Astrocyte (in vitro differentiated cells and primary cell): ENCODE data around the gene POU2F1. TPM values are rescaled to one million over a fixed set of nuclear protein-coding genes. Genes with fewer than 3 reads are reported as not detected.

Experiments used
- DNase-seq: peaks from one replicate; pipeline ENCODE4 v3.0.0-alpha.2; 2010; ENCODE audit warnings: low read depth
- FAIRE-seq: peaks from 2 replicates; lab custom pipeline; 2011; peaks lifted over from hg19 to GRCh38; lab: Jason Lieb, UNC
- H2AFZ ChIP-seq: 2 replicates; pipeline ENCODE4 v1.6.0; 2012; ENCODE audit warnings: low read depth, low read length, inconsistent platforms
- H3K27ac ChIP-seq: 2 replicates; pipeline ENCODE4 v1.5.1; 2011; ENCODE audit warnings: low read depth, low read length, inconsistent platforms
- H3K27me3 ChIP-seq: 2 replicates; pipeline ENCODE4 v1.6.0; 2011; ENCODE audit warnings: low read length, inconsistent platforms; ENCODE audit not compliant: insufficient read depth
- H3K36me3 ChIP-seq: 2 replicates; pipeline ENCODE4 v1.5.1; 2011; ENCODE audit warnings: low read length, inconsistent platforms; ENCODE audit not compliant: insufficient read depth
- H3K4me1 ChIP-seq: 2 replicates; pipeline ENCODE4 v1.5.1; 2011; ENCODE audit warnings: low read length, inconsistent platforms; ENCODE audit not compliant: insufficient read depth
- H3K4me2 ChIP-seq: 2 replicates; pipeline ENCODE4 v1.6.0; 2012; ENCODE audit warnings: low read length, inconsistent platforms
- H3K4me3 ChIP-seq: 2 replicates; pipeline ENCODE4 v1.5.1; 2011; ENCODE audit warnings: low read depth, mild to moderate bottlenecking, low read length, inconsistent platforms; ENCODE audit not compliant: insufficient read depth
- H3K79me2 ChIP-seq: 2 replicates; pipeline ENCODE4 v1.6.0; 2012; ENCODE audit warnings: mild to moderate bottlenecking, low read length, inconsistent platforms; ENCODE audit not compliant: insufficient read depth
- H3K9ac ChIP-seq: 2 replicates; pipeline ENCODE4 v1.6.0; 2012; ENCODE audit warnings: mild to moderate bottlenecking, low read length, inconsistent platforms
- H3K9me3 ChIP-seq: 2 replicates; pipeline ENCODE4 v1.5.1; 2012; ENCODE audit warnings: low read depth, mild to moderate bottlenecking, low read length, inconsistent platforms; ENCODE audit not compliant: insufficient read depth
- H4K20me1 ChIP-seq: 2 replicates; pipeline ENCODE4 v1.6.0; 2012; ENCODE audit warnings: low read length, inconsistent platforms; ENCODE audit not compliant: insufficient read depth
- H3K27ac Mint-ChIP-seq: one replicate; pipeline ENCODE4 v1.8.0; 2021; ENCODE audit warnings: mild to moderate bottlenecking, mixed read lengths; ENCODE audit not compliant: unreplicated experiment
- H3K27me3 Mint-ChIP-seq: one replicate; pipeline ENCODE4 v1.8.0; 2021; ENCODE audit warnings: low read depth, mixed read lengths; ENCODE audit not compliant: unreplicated experiment
- H3K36me3 Mint-ChIP-seq: one replicate; pipeline ENCODE4 v1.8.0; 2021; ENCODE audit warnings: low read depth, mixed read lengths; ENCODE audit not compliant: unreplicated experiment
- H3K4me1 Mint-ChIP-seq: one replicate; pipeline ENCODE4 v1.8.0; 2021; ENCODE audit warnings: low read depth, mixed read lengths; ENCODE audit not compliant: unreplicated experiment
- H3K4me3 Mint-ChIP-seq: one replicate; pipeline ENCODE4 v1.8.0; 2021; ENCODE audit warnings: mild to moderate bottlenecking, moderate library complexity, mixed read lengths; ENCODE audit not compliant: unreplicated experiment
- H3K9me3 Mint-ChIP-seq: one replicate; pipeline ENCODE4 v1.8.0; 2021; ENCODE audit warnings: mild to moderate bottlenecking, mixed read lengths; ENCODE audit not compliant: unreplicated experiment
- EZH2 ChIP-seq: IDR thresholded peaks from 2 replicates; pipeline ENCODE4 v1.6.1; 2012; ENCODE audit warnings: mild to moderate bottlenecking, low read length, inconsistent platforms; ENCODE audit not compliant: insufficient read depth
- total RNA-seq: library from RNA; stranded (reverse); gene quantifications from 2 replicates; pipeline ENCODE4 v1.2.1, GENCODE V29; 2021
- TF ChIP-seq, protein P1 (sequence below): IDR thresholded peaks from 2 replicates; pipeline ENCODE4 v1.5.1; 2011; ENCODE audit warnings: low read depth, mild to moderate bottlenecking, inconsistent platforms, low read length, moderate library complexity; ENCODE audit not compliant: insufficient read depth

The POU2F1 gene
- total RNA-seq, 1 donor from 2014 or later, result 21.7 TPM

DNA sequence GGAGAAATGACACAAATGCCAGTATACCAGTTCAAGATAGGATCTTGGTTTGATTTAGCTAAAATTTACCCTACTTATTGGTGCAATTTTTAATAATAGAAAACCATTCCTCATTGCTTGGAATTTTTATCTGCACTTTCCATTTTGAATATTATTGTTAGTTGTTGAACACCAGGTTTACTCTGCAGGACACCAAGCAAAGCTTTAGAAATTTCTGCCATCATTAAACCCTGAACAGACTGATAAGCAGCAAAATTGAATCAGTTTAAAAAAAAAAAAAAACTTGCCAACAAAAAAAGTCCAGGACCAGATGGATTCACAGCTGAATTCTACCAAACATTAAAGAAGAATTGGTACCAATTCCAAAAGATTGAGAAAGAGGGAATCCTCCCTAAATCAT lies 71.5 kb downstream of the POU2F1 start:
- Mint-ChIP-seq H3K27ac (no peak overlapping the region), H3K4me1 (no peaks in the 10 kb centered on the region), H3K4me3 (no peak overlapping the region), H3K36me3 (no peaks in the 10 kb centered on the region), H3K27me3 (no peaks in the 10 kb centered on the region), H3K9me3 (no peaks in the 10 kb centered on the region)
- Histone ChIP-seq H3K36me3 (no peaks in the 10 kb centered on the region), H3K79me2 (peaks cover 25% of the 10 kb centered on the region), H3K27me3 (no peaks in the 10 kb centered on the region), H3K4me1 (no peaks in the 10 kb centered on the region), H3K27ac (no peak overlapping the region), H2AFZ (no peak overlapping the region), H3K4me3 (no peak overlapping the region), H3K9me3 (no peaks in the 10 kb centered on the region), H3K9ac (no peak overlapping the region), H3K4me2 (no peak overlapping the region), H4K20me1 (peaks cover 53% of the 10 kb centered on the region)
- DNase-seq (no peak), FAIRE-seq (no peak)
- no peak for TF ChIP-seq EZH2
- TF ChIP-seq, protein P1, sequence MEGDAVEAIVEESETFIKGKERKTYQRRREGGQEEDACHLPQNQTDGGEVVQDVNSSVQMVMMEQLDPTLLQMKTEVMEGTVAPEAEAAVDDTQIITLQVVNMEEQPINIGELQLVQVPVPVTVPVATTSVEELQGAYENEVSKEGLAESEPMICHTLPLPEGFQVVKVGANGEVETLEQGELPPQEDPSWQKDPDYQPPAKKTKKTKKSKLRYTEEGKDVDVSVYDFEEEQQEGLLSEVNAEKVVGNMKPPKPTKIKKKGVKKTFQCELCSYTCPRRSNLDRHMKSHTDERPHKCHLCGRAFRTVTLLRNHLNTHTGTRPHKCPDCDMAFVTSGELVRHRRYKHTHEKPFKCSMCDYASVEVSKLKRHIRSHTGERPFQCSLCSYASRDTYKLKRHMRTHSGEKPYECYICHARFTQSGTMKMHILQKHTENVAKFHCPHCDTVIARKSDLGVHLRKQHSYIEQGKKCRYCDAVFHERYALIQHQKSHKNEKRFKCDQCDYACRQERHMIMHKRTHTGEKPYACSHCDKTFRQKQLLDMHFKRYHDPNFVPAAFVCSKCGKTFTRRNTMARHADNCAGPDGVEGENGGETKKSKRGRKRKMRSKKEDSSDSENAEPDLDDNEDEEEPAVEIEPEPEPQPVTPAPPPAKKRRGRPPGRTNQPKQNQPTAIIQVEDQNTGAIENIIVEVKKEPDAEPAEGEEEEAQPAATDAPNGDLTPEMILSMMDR, result no peak

GRCh38 chr1:167293057-167293456 lies 72.4 kb downstream of the POU2F1 start:
- Histone ChIP-seq H3K9me3 (no peaks in the 10 kb centered on the region), H3K4me1 (no peaks in the 10 kb centered on the region), H2AFZ (no peak overlapping the region), H3K4me2 (no peak overlapping the region), H3K79me2 (peaks cover 25% of the 10 kb centered on the region), H3K27me3 (no peaks in the 10 kb centered on the region), H4K20me1 (peaks cover 55% of the 10 kb centered on the region), H3K4me3 (no peak overlapping the region), H3K9ac (no peak overlapping the region), H3K27ac (no peak overlapping the region), H3K36me3 (no peaks in the 10 kb centered on the region)
- H3K4me3 Mint-ChIP-seq, result no peak overlapping the region
- FAIRE-seq, result no peak
- H3K36me3 Mint-ChIP-seq, result no peaks in the 10 kb centered on the region
- no peak overlapping the region for H3K27ac Mint-ChIP-seq
- no peaks in the 10 kb centered on the region for H3K27me3 Mint-ChIP-seq
- H3K4me1 Mint-ChIP-seq, result no peaks in the 10 kb centered on the region
- H3K9me3 Mint-ChIP-seq, result no peaks in the 10 kb centered on the region
- no peak for DNase-seq
- no peak for TF ChIP-seq EZH2
- TF ChIP-seq, protein P1, result no peak

GRCh38 chr1:167294528-167294927 lies 73.8 kb downstream of the POU2F1 start:
- H3K79me2 ChIP-seq, result peaks cover 22% of the 10 kb centered on the region
- H3K27me3 Mint-ChIP-seq, result no peaks in the 10 kb centered on the region

More at GRCh38 chr1:167294528-167294927, 73.8 kb downstream of the POU2F1 start:
- no peaks in the 10 kb centered on the region for H3K36me3 ChIP-seq
- H3K4me3 Mint-ChIP-seq, result no peak overlapping the region
- peaks cover 45% of the 10 kb centered on the region for H4K20me1 ChIP-seq
- no peak for TF ChIP-seq EZH2
- TF ChIP-seq, protein P1, result no peak
- H3K9ac ChIP-seq, result no peak overlapping the region
- H3K36me3 Mint-ChIP-seq, result no peaks in the 10 kb centered on the region
- no peaks in the 10 kb centered on the region for H3K9me3 Mint-ChIP-seq
- no peak overlapping the region for H3K4me3 ChIP-seq
- no peaks in the 10 kb centered on the region for H3K4me1 Mint-ChIP-seq
- H3K4me2 ChIP-seq, result no peak overlapping the region
- H3K27me3 ChIP-seq, result no peaks in the 10 kb centered on the region
- H3K27ac Mint-ChIP-seq, result no peak overlapping the region
- H3K27ac ChIP-seq, result no peak overlapping the region
- no peaks in the 10 kb centered on the region for H3K4me1 ChIP-seq
- DNase-seq (peak; percentile 47), FAIRE-seq (no peak)
- H2AFZ ChIP-seq, result no peak overlapping the region
- no peaks in the 10 kb centered on the region for H3K9me3 ChIP-seq
